Stimulated activated CD8-positive, alpha-beta memory T cell treated with anti-CD3 and anti-CD28 coated beads, Interleukin-15, amount 100 ng/mL, for 24 hours (primary cell): ENCODE results near the gene C1orf53.
"Not testable (repeated sequence)": the region's sequence is repeated elsewhere in the genome, so short reads cannot be mapped to it uniquely, and the experiment has no call there.

ENCODE experiments used
- DNase-seq: peaks from one replicate; pipeline ENCODE4 v3.0.0-alpha.2; 2020; ENCODE audit warnings: low read depth

Gene C1orf53

GRCh38 chr1:197921235-197922069 lies 19.0 kb downstream of the C1orf53 start:
- no peak for DNase-seq

DNA sequence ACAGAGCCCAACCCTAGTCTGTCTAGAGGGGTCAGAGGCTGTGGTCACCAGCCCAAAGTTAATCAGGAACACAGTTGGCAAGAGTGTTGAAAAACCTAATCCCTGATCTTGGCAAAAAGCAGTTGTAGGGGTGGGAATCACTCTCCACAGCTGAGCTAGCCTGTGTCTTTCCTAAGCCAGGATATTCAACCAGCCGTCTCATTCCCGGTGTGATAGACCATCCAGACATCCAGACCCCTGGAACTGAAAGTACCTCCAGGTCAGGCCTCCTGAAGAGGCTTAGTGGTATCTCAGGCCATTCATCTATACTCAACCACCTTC lies 19.6 kb downstream of the C1orf53 start:
- DNase-seq: no peak

DNA sequence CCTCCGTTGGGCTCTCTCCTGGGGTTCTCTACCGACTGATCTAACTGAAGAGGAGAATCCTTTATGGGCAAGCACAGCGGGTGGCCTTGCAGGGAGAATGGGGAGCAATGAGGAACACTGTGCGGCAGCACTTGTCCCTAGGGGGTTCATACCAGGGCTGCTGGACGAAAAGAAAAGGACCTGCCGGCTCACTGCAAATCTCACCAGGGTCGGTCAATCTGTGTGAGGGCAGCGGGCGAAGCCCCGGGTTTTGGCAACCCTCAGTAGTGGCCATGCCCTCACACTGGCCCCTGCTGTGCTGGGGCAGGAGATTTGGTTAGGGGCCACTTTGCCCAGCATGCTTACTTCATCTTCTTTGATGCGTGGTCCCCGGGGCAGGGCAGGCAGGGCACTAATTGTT lies 20.6 kb downstream of the C1orf53 start:
- DNase-seq: no peak

- DNase-seq: no peak
Measured at GRCh38 chr1:197924516-197925123, 22.2 kb downstream of the C1orf53 start.

DNA sequence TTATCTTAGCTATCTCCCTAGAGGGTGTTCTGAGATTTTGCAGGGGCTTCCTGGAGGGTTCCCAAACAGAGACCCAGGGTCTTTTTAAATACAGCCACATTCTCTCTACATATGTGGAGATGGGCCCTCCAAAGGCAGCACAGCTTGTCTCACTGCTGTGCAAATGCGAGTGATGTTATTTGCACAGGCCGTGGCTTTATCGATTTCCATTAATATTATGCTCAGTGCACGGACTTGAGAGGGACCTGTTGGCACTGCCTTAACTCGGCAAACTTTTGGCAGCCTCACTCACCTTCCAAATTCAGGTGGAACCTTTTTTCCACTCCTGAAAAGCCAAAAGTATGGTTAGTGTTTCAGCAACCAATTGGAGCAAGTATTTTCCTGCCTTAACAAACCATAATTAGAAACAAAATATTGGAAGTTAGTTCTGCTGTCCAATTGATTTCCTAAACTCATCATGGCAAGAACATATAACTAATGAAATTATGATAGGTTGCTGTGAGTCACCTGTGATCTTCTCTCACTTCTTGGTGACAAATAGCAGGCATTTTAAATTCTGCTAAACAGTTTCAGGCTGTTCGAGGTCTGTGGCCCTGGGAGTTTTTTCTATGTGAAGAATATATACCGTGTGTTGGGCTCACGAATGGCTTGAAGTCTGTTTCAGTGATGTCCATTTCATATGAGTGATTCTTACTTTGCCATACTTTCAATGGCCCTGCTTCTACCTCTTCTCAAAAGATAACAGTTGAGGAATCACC lies 25.7 kb downstream of the C1orf53 start:
- no peak for DNase-seq

DNA sequence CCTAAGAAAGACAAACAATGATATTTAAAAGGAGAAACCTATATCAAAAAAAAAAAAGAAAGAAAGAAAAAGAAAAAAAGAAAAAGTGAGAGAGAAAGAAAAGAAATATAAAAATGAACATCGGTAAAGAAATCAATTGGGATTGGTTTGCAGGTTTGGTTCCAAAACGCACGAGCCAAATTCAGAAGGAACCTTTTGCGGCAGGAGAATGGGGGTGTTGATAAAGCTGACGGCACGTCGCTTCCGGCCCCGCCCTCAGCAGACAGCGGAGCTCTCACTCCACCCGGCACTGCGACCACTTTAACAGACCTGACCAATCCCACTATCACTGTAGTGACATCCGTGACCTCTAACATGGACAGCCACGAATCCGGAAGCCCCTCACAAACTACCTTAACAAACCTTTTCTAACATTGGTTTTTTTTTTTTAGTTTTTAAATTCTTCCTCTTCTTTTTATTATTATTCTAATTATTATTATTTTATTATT lies 26.5 kb downstream of the C1orf53 start:
- DNase-seq: no peak

DNA sequence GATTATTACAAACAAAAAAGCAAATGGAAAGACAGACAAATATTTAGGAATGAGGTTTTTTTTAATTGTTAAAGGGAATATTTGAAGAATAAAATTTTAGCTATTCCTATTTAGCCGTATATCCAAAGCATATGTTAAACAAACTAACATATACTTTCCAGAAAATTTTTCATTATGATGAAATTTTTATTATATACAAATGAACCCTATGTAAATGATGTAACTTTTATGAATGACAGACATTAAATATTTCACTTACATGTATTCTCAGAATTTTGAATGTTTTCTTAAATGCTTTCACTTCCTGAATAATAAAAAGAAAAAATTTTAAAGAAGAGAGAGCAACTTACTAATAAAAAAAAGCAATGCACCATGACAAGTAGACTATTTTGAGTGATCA lies 30.6 kb downstream of the C1orf53 start:
- no peak for DNase-seq

- no peak for DNase-seq
Measured at GRCh38 chr1:197933647-197934046, 31.2 kb downstream of the C1orf53 start.

GRCh38 chr1:197937381-197937780 lies 35.0 kb downstream of the C1orf53 start:
- DNase-seq: no peak

DNA sequence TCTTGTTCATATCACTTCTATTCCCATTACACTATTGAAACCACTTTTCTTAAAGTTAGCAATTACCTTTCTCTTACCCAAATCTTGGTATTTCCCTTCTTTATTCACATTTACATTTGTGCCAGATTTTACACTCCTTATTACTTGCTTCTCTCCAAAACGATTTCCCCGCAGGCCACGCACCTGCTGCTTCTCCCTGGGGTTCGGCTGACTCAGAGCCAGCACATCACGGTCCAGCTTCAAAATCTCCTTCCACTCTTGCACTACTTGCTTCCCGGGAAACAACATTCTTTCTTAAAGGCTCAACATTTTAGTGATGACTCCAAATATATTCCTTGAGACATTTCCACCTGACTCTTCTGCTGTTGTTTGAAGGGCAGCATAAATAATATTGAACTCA lies 35.5 kb downstream of the C1orf53 start:
- no peak for DNase-seq

DNA sequence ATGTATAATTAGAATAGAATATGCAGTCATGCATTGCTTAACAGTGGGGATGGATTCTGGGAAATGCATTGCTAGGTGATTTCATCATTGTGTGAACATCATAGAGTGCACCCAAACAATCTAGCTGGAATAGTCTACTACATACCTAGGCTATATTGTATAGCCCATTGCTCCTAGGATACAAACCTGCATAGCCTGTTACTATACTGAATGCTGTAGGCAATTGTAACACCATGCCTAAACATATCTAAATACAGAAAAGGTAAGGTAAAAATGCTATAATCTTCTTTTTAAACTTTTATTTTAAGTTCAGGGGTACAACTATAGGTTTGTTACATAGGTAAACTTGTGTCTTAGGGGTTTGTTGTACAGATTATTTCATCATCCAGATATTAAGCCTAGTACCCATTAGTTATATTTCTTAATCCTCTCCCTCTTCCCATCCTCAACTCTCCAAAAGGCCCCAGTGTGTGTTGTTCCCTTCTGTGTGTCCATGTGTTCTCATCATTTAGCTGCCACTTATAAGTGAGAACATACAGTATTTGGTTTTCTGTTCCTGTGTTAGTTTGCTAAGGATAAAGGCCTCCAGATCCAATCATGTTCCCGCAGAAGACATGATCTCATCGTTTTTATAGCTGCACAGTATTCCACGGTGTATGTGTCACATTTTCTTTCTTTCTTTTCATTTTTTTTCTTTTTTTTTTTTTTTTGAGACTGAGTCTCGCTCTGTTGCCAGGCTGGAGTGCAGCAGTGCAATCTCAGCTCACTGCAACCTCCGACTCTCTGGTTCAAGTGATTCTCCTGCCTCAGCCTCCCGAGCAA lies 36.9 kb downstream of the C1orf53 start:
- DNase-seq: not testable (repeated sequence)

DNA sequence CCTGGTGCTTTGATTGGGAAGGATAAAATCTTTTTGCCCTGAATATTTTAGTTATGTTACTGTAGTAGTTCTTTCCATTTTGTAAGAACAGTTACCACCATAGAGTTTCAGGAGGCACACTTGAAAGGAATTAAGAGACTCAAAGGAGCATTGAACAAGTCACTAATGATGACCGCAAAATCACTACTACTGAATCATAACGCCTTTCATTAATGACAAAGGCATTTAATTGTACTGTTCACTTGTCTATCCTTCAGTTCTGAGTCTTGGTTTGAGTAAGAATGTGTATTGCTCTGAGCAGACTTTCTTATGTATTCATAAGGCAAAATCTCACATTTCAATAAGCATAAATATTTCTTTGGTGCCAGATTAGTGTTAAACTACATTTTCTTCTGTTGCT lies 39.6 kb downstream of the C1orf53 start:
- DNase-seq: no peak

- DNase-seq: no peak
Measured at GRCh38 chr1:197944485-197944884, 42.1 kb downstream of the C1orf53 start.

- no peak for DNase-seq
Measured at GRCh38 chr1:197948926-197949899, 46.8 kb downstream of the C1orf53 start.

DNA sequence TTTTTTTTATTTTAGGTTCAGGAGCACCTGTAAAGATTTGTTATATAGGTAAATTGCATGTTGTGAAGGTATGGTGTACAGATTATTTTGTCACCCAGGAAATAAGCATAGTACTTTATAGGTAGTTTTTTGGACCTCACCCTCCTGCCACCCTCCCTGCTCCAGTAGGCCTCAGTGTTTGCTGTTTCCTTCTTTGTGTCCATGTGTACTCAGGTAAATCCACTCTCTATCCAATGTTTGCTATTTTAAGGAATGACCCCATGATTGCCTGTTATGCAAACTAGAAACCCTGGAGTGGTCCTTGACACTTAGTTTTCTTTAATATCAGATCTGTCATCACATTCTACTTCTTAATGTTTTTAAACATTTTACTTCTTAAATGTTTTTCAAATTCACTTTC lies 48.7 kb downstream of the C1orf53 start:
- DNase-seq: no peak

DNA sequence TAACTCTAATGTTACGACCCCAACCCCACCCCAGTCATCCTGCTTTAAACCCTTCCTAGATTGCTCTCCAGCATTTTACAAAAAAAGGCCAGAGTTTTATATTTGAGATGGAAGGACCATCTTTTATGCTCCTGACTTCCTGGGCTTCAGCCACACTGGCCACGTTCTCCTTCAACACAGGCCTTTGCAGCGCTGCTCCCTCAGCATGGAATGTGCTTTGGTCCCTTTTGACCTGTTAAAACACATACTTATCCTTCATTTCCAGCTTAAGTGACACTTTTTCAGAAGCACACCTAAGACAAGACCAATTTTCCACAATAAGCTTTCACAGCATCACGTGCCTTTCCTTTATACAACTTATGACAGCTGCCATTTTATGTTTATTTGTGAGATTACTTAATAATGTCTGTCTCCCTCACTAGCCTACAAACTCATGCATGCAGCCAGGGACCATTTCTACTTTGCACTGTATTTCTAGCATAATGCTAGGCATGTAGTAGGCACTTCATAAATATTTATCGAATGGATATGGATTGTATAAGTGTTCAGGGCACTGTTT lies 49.3 kb downstream of the C1orf53 start:
- no peak for DNase-seq

DNA sequence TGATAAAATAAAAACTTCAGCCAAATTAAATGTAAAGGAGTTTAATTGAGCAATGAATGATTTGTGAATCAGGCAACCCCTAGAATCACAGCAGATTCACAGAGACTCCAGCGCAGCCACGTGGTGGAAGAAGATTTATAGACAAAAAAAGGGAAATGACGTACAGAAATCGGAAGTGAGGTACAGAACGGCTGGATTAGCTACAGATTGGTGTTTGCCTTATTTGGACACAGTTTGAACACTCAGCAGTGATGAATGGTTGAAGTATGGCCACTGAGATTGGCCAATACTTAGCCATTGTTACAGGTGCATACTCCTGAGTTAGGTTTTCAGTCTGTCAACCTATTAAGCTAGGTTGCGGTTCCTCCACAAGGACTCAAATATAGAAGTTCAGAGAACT lies 51.0 kb downstream of the C1orf53 start:
- DNase-seq: not testable (repeated sequence)

DNA sequence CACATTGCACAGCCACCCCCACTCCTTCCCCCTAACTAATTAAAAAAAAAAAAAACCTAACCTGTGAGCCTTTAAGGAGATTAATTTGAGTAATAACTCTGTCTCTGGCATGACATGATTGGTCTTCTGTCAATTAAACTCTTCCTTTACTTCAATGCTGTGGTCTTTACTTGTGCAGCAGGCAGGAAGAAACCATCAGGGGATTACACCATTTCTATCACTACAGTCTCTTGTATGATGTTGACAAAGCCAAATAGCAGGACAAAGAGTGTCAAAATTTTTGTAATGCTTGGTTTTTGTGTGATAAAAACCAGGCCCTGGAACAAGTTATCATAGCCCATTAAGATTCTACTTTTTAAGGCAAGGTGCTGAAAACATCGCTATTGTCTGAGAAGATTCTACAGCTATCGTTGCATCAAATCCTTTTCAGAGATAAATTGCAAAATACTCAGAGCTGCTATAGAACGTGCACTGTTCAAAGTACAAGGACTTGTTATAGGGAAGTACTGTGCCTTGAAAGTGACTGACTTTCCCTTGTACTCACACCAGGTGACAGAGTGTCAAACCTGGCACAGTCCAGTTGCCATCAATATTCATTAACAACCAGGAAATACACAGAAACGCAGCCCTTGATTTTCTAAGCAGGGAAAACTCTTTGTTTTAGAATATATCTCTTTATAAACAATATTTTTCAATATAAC lies 52.4 kb downstream of the C1orf53 start:
- DNase-seq: no peak

- no peak for DNase-seq
Measured at GRCh38 chr1:197955486-197956394, 53.3 kb downstream of the C1orf53 start.
